ENCODE measurements around the gene RHBDD1. TPM values are rescaled to one million over a fixed set of nuclear protein-coding genes. Genes with fewer than 3 reads are reported as not detected.

RHBDD1 gene
- total RNA-seq, 2 donors from 2014 or later, result 10.2 to 17.3 TPM

GRCh38 chr2:227007148-227007547 lies 171.3 kb downstream of the RHBDD1 start:
- no peak for ATAC-seq (ENCODE audit: insufficient number of reproducible peaks, low FRiP score, low read depth)

GRCh38 chr2:227007940-227008339 lies 172.1 kb downstream of the RHBDD1 start:
- H3K9me3 ChIP-seq, result no peaks in the 10 kb centered on the region
- H3K4me3 ChIP-seq, result no peak overlapping the region
- no peaks in the 10 kb centered on the region for H3K4me1 ChIP-seq (ENCODE audit: control insufficient read depth in 1 of 2, low read depth in 2 of 2)
- H3K27ac ChIP-seq, result no peak overlapping the region
- peaks cover 3% of the 10 kb centered on the region for H3K36me3 ChIP-seq
- ATAC-seq (ENCODE audit: insufficient number of reproducible peaks, low FRiP score, low read depth), result no peak
- DNase-seq (ENCODE audit: low spot score), result no peak
- TF ChIP-seq CTCF (IDR thresholded peaks at IDR 0.05), result no peak
- no peaks in the 10 kb centered on the region for H3K27me3 ChIP-seq (replicated peaks; ENCODE audit: insufficient read depth)

More at GRCh38 chr2:227007148-227007547, 171.3 kb downstream of the RHBDD1 start:
- DNase-seq (ENCODE audit: low spot score), result no peak
- Histone ChIP-seq H3K4me1 (ENCODE audit: control insufficient read depth in 1 of 2, low read depth in 2 of 2) (no peaks in the 10 kb centered on the region), H3K27ac (no peak overlapping the region), H3K9me3 (no peaks in the 10 kb centered on the region), H3K27me3 (replicated peaks; ENCODE audit: insufficient read depth) (no peaks in the 10 kb centered on the region), H3K4me3 (no peak overlapping the region), H3K36me3 (no peaks in the 10 kb centered on the region)
- TF ChIP-seq CTCF (IDR thresholded peaks at IDR 0.05), result no peak

- no peak for TF ChIP-seq CTCF (IDR thresholded peaks at IDR 0.05)
- no peak for ATAC-seq (ENCODE audit: insufficient number of reproducible peaks, low FRiP score, low read depth)
Measured at GRCh38 chr2:227010433-227010832, 174.6 kb downstream of the RHBDD1 start.

GRCh38 chr2:227013330-227013729 lies 177.5 kb downstream of the RHBDD1 start:
- DNase-seq (ENCODE audit: low spot score), result no peak
- no peaks in the 10 kb centered on the region for H3K9me3 ChIP-seq
- H3K27ac ChIP-seq, result no peak overlapping the region
- peaks cover 7% of the 10 kb centered on the region for H3K36me3 ChIP-seq
- no peak overlapping the region for H3K4me3 ChIP-seq
- TF ChIP-seq CTCF (IDR thresholded peaks at IDR 0.05), result no peak
- ATAC-seq (ENCODE audit: insufficient number of reproducible peaks, low FRiP score, low read depth), result no peak
- no peaks in the 10 kb centered on the region for H3K4me1 ChIP-seq (ENCODE audit: control insufficient read depth in 1 of 2, low read depth in 2 of 2)
- H3K27me3 ChIP-seq (replicated peaks; ENCODE audit: insufficient read depth), result no peaks in the 10 kb centered on the region

More at GRCh38 chr2:227010433-227010832, 174.6 kb downstream of the RHBDD1 start:
- Histone ChIP-seq H3K36me3 (peaks cover 3% of the 10 kb centered on the region), H3K4me3 (no peak overlapping the region), H3K9me3 (no peaks in the 10 kb centered on the region), H3K27ac (no peak overlapping the region), H3K27me3 (replicated peaks; ENCODE audit: insufficient read depth) (no peaks in the 10 kb centered on the region), H3K4me1 (ENCODE audit: control insufficient read depth in 1 of 2, low read depth in 2 of 2) (no peaks in the 10 kb centered on the region)
- no peak for DNase-seq (ENCODE audit: low spot score)

GRCh38 chr2:227013881-227014280 lies 178.0 kb downstream of the RHBDD1 start:
- Histone ChIP-seq H3K4me3 (no peak overlapping the region), H3K36me3 (peaks cover 10% of the 10 kb centered on the region), H3K27me3 (replicated peaks; ENCODE audit: insufficient read depth) (no peaks in the 10 kb centered on the region), H3K4me1 (ENCODE audit: control insufficient read depth in 1 of 2, low read depth in 2 of 2) (no peaks in the 10 kb centered on the region), H3K27ac (no peak overlapping the region), H3K9me3 (no peaks in the 10 kb centered on the region)
- no peak for TF ChIP-seq CTCF (IDR thresholded peaks at IDR 0.05)
- DNase-seq (ENCODE audit: low spot score) (no peak), ATAC-seq (ENCODE audit: insufficient number of reproducible peaks, low FRiP score, low read depth) (no peak)
